Peyer's patch (tissue), 4 donors: Measurements from ENCODE around the gene NCF2.

Experiments
- POLR2A ChIP-seq, 2 donors: fragments of 450-650 bp; IDR thresholded peaks; one replicate each; pipeline ENCODE4 v1.5.1; 2017; ENCODE audit warnings: antibody characterized with exemption in 2 of 2, mild to moderate bottlenecking in 2 of 2, moderate library complexity in 2 of 2
- TF ChIP-seq, protein P1 (sequence below), 6 experiments: fragments of 450-650 bp in 4 of 6; fragments of 200-600 bp in 2 of 6; sonication (generic) in 1 of 6; IDR thresholded peaks; one replicate each; pipeline ENCODE4 v1.5.1; 2017 to 2019; ENCODE audit warnings: antibody characterized with exemption in 6 of 6, mild to moderate bottlenecking in 3 of 6, moderate library complexity in 1 of 6

DNA sequence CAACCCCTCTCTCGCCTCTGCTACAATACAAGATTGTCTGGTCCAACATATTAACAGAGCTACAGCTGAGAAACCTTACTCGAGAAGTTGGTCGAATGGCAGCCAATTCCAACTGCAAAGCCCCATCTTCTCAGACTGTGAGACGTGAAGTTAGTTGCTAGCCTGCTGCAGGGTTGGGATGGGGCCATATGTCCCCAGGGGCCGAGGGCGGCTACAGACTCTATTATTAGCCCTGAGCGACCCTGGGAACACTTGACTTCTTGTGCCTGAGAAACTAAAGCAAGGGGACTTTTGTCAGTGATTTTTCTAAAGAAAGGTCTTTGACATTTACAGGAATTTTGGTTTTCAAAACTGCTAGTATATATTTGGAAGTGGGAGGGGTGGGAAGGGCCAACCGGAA is 13.7 kb downstream of the NCF2 start:
- TF ChIP-seq, protein P1, sequence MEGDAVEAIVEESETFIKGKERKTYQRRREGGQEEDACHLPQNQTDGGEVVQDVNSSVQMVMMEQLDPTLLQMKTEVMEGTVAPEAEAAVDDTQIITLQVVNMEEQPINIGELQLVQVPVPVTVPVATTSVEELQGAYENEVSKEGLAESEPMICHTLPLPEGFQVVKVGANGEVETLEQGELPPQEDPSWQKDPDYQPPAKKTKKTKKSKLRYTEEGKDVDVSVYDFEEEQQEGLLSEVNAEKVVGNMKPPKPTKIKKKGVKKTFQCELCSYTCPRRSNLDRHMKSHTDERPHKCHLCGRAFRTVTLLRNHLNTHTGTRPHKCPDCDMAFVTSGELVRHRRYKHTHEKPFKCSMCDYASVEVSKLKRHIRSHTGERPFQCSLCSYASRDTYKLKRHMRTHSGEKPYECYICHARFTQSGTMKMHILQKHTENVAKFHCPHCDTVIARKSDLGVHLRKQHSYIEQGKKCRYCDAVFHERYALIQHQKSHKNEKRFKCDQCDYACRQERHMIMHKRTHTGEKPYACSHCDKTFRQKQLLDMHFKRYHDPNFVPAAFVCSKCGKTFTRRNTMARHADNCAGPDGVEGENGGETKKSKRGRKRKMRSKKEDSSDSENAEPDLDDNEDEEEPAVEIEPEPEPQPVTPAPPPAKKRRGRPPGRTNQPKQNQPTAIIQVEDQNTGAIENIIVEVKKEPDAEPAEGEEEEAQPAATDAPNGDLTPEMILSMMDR (IDR thresholded peaks at IDR 0.05): no peak
- TF ChIP-seq POLR2A (IDR thresholded peaks at IDR 0.05): no peak
